ENCODE data around the gene CD53. TPM values are rescaled to one million over a fixed set of nuclear protein-coding genes. Genes with fewer than 3 reads are reported as not detected.

CD53 gene
- polyA plus RNA-seq, 3 donors, result 826 to 1,222 (median 1,107) TPM

DNA sequence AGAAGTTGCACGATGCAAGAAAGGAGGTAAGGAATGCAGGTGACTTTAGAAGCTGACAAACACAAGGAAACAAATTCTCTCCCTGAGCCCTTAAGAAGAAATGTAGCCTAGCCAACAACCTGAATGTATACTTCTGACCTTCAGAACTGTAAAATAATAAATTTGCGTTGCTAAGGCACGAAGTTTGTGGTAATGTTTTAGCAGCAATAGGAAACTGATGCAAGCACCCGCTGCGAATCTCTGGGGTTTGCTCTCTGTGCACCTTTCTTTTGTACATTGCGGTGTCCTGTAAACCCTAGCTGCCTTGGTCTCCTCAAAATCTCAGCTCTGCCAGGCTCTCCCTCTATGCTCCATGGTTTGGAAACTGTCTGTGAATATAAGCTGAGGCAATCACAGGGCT lies 15.1 kb downstream of the CD53 start:
- Histone ChIP-seq H3K4me3 (replicated peaks in 1 of 3; ENCODE audit: low read depth in 2 of 3, low read length in 3 of 3) (no peak overlapping the region), H3K27ac (ENCODE audit: low read depth in 1 of 2, low read length in 2 of 2) (peak overlapping the region in 1 of 2 donors; percentile 44), H3K9me3 (replicated peaks in 1 of 2; ENCODE audit: control insufficient read depth in 1 of 2, insufficient read depth in 1 of 2, low read length in 2 of 2) (no peaks in the 10 kb centered on the region), H3K79me2 (ENCODE audit: insufficient read depth, low read length) (peaks cover 100% of the 10 kb centered on the region), H3K4me1 (ENCODE audit: control insufficient read depth in 1 of 2, insufficient read depth in 2 of 2, low read length in 2 of 2) (peaks cover 20 to 43% of the 10 kb centered on the region in 2 donors), H4K20me1 (ENCODE audit: insufficient read depth, low read length) (peaks cover 100% of the 10 kb centered on the region), H3K27me3 (ENCODE audit: control insufficient read depth in 2 of 2, insufficient read depth in 2 of 2, low read length in 2 of 2) (no peaks in the 10 kb centered on the region), H3K4me2 (replicated peaks; ENCODE audit: extremely low read depth, low read length, poor library complexity, severe bottlenecking) (no peak overlapping the region), H3K9ac (ENCODE audit: insufficient read depth, low read length, poor library complexity, severe bottlenecking) (no peak overlapping the region), H2AFZ (ENCODE audit: insufficient read depth, low read depth, low read length, poor library complexity, severe bottlenecking) (no peak overlapping the region), H3K36me3 (replicated peaks in 1 of 2; ENCODE audit: control insufficient read depth in 1 of 2, insufficient read depth in 2 of 2, low read length in 2 of 2) (peaks cover 19 to 42% of the 10 kb centered on the region in 2 donors)
- Mint-ChIP-seq H3K4me3 (no peak overlapping the region), H3K4me1 (peaks cover 58% of the 10 kb centered on the region), H3K27me3 (ENCODE audit: low read depth in 3 of 3) (peaks cover 0 to 2% (median 0%) of the 10 kb centered on the region in 3 donors), H3K9me3 (peaks cover 0 to 3% (median 0%) of the 10 kb centered on the region in 7 donors), H3K36me3 (peaks cover 44 to 50% of the 10 kb centered on the region in 2 donors), H3K27ac (peak overlapping the region in 4 of 7 donors; percentile 4 to 51 (median 47))
- WGBS (ENCODE audit: insufficient coverage), result 7% methylated on average over 3 of the region's 6 CpGs
- DNase-seq, result no peak
- intact Hi-C loops (cut with micrococcal nuclease), result no loop called here
- TF ChIP-seq, protein P1, sequence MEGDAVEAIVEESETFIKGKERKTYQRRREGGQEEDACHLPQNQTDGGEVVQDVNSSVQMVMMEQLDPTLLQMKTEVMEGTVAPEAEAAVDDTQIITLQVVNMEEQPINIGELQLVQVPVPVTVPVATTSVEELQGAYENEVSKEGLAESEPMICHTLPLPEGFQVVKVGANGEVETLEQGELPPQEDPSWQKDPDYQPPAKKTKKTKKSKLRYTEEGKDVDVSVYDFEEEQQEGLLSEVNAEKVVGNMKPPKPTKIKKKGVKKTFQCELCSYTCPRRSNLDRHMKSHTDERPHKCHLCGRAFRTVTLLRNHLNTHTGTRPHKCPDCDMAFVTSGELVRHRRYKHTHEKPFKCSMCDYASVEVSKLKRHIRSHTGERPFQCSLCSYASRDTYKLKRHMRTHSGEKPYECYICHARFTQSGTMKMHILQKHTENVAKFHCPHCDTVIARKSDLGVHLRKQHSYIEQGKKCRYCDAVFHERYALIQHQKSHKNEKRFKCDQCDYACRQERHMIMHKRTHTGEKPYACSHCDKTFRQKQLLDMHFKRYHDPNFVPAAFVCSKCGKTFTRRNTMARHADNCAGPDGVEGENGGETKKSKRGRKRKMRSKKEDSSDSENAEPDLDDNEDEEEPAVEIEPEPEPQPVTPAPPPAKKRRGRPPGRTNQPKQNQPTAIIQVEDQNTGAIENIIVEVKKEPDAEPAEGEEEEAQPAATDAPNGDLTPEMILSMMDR (IDR thresholded peaks at IDR 0.05), result no peak

DNA sequence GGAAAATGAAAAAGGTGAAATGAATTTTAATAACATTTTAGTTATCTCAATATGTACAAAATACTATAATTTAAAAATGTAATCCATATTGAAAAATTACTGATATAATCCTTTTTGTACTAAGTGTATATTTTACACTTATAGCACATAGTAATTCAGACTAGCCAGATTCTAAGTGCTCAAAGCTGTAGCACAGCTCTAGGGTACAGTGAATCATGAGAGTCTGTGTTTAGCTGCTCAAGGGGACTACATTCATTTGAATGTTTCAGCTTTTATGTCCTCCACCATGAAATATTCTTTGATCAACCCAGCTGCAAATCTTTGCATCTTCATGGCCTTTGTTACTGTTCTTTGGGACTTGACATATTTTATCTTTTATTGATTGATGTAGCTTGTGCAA lies 15.7 kb downstream of the CD53 start:
- peaks cover 0 to 2% (median 0%) of the 10 kb centered on the region in 3 donors for H3K27me3 Mint-ChIP-seq (ENCODE audit: low read depth in 3 of 3)
- intact Hi-C loops (cut with micrococcal nuclease), result no loop called here
- no peak overlapping the region for H3K4me3 Mint-ChIP-seq

More for the DNA sequence above, 15.7 kb downstream of the CD53 start:
- Histone ChIP-seq H3K36me3 (replicated peaks in 1 of 2; ENCODE audit: control insufficient read depth in 1 of 2, insufficient read depth in 2 of 2, low read length in 2 of 2) (peaks cover 25 to 48% of the 10 kb centered on the region in 2 donors), H3K27me3 (ENCODE audit: control insufficient read depth in 2 of 2, insufficient read depth in 2 of 2, low read length in 2 of 2) (no peaks in the 10 kb centered on the region), H3K79me2 (ENCODE audit: insufficient read depth, low read length) (peaks cover 100% of the 10 kb centered on the region), H3K9me3 (replicated peaks in 1 of 2; ENCODE audit: control insufficient read depth in 1 of 2, insufficient read depth in 1 of 2, low read length in 2 of 2) (no peaks in the 10 kb centered on the region), H2AFZ (ENCODE audit: insufficient read depth, low read depth, low read length, poor library complexity, severe bottlenecking) (no peak overlapping the region), H3K4me1 (ENCODE audit: control insufficient read depth in 1 of 2, insufficient read depth in 2 of 2, low read length in 2 of 2) (peaks cover 20 to 38% of the 10 kb centered on the region in 2 donors), H3K4me3 (replicated peaks in 1 of 3; ENCODE audit: low read depth in 2 of 3, low read length in 3 of 3) (no peak overlapping the region), H3K9ac (ENCODE audit: insufficient read depth, low read length, poor library complexity, severe bottlenecking) (no peak overlapping the region), H3K27ac (ENCODE audit: low read depth in 1 of 2, low read length in 2 of 2) (no peak overlapping the region), H3K4me2 (replicated peaks; ENCODE audit: extremely low read depth, low read length, poor library complexity, severe bottlenecking) (no peak overlapping the region), H4K20me1 (ENCODE audit: insufficient read depth, low read length) (peaks cover 100% of the 10 kb centered on the region)
- DNase-seq, result no peak
- Mint-ChIP-seq H3K27ac (peak overlapping the region in 4 of 7 donors; percentile 7 to 43 (median 28)), H3K9me3 (peaks cover 0 to 3% (median 0%) of the 10 kb centered on the region in 7 donors), H3K36me3 (peaks cover 47 to 55% of the 10 kb centered on the region in 2 donors), H3K4me1 (peaks cover 55% of the 10 kb centered on the region)
- TF ChIP-seq, protein P1 (IDR thresholded peaks at IDR 0.05), result no peak
